Ovary (tissue), 9 donors: ENCODE measurements around the gene BMP8B. TPM values are rescaled to one million over a fixed set of nuclear protein-coding genes. Genes with fewer than 3 reads are reported as not detected.
A peak's percentile ranks its signal among the peaks of the same experiment; 100 is the strongest.
"Not testable (repeated sequence)": the region's sequence is repeated elsewhere in the genome, so short reads cannot be mapped to it uniquely, and the experiment has no call there.

Experiments
- DNase-seq, 5 donors: peaks; one replicate each; pipeline ENCODE4 v3.0.0-alpha.2; 2019 to 2020
- H3K27ac ChIP-seq, 2 donors: fragments of 200-600 bp; one replicate each; pipeline versions ENCODE4 v1.5.1 to v1.8.0; 2019 to 2022
- H3K27me3 ChIP-seq: fragments of 200-600 bp; one replicate; pipeline ENCODE4 v1.8.0; 2022
- H3K36me3 ChIP-seq: fragments of 200-600 bp; sonication (generic); one replicate; pipeline ENCODE4 v1.5.1; 2019
- H3K4me1 ChIP-seq: one replicate; pipeline ENCODE4 v1.8.1; 2013; ENCODE audit warnings: mild to moderate bottlenecking, moderate library complexity; ENCODE audit not compliant: insufficient read depth
- H3K4me3 ChIP-seq: fragments of 200-600 bp; sonication (generic); one replicate; pipeline ENCODE4 v1.5.1; 2017
- H3K9me3 ChIP-seq, 2 donors: fragments of 200-600 bp in 1 of 2; sonication (generic) in 1 of 2; one replicate each; pipeline versions ENCODE4 v1.5.1 to v1.8.1; 2013 to 2019; ENCODE audit warnings: mild to moderate bottlenecking in 1 of 2, moderate library complexity in 1 of 2
- CTCF ChIP-seq, 3 donors: fragments of 450-650 bp in 2 of 3; fragments of 200-600 bp in 1 of 3; IDR thresholded peaks; one replicate each; pipeline versions ENCODE4 v1.5.1 to v1.8.0; 2016 to 2022; ENCODE audit warnings: antibody characterized with exemption in 3 of 3, mild to moderate bottlenecking in 1 of 3
- EP300 ChIP-seq: sonication (generic); formaldehyde crosslinking; IDR thresholded peaks from one replicate; pipeline ENCODE4 v1.6.1; 2017; ENCODE audit warnings: antibody characterized with exemption
- POLR2A ChIP-seq: fragments of 450-650 bp; IDR thresholded peaks from one replicate; pipeline ENCODE4 v1.6.1; 2017; ENCODE audit warnings: antibody characterized with exemption, mild to moderate bottlenecking, moderate library complexity
- whole genome bisulfite sequencing, 3 donors: extraction: QIAGEN DNeasy Blood & Tissue Kit in 1 of 3; methylation state at CpG; one replicate each; pipeline versions ENCODE4 v1.1.5 to v1.1.7; 2013 to 2017; 5-methylcytosine and 5-hydroxymethylcytosine counted together
- intact Hi-C, 4 donors: fragments of 100-400 bp; cut with DNase I; formaldehyde crosslinking; loops; one replicate each; pipeline versions ENCODE4 v1.11.0 to v1.15.1; 2022 to 2023
- polyA plus RNA-seq, 2 donors: library from polyadenylated mRNA; stranded (reverse); fragments of 200-250 nt in 1 of 2; fragments of 350-450 nt in 1 of 2; fragmentation: Illumina TruSeq in 1 of 2; extraction: RNeasy Lipid Tissue Mini Kit (QIAGEN cat#74804) in 1 of 2; gene quantifications; one replicate each; pipeline ENCODE4 v1.2.3, GENCODE V29; 2013 to 2014
- total RNA-seq, 7 donors: library from RNA; depleted of rRNA in 2 of 7; stranded (reverse); fragments of >200 nt in 2 of 7; fragmentation: NEBNext Ultra II Directional in 3 of 7; extraction: Animal tissue kit (Norgen Biotek cat#: 25700) in 3 of 7; gene quantifications; one replicate each; pipeline versions ENCODE4 v1.1.0 to v1.2.4, GENCODE V29; 2016 to 2023
- donor health status: DM: no; HTN: no; CAD: no; lungs with moderate emphysema.
- donor health status: DM: no; HTN: no; CAD: no.
- donor health status: Bipolar disorder and iron deficiency.
- donor health status: DM: yes; HTN: yes; CAD: no.
- donor health status: DM: no; HTN: no; CAD: no.
- donor health status: DM: yes; HTN: yes; CAD: no.

The BMP8B gene
- total and polyA plus RNA-seq, 9 donors: 0.16 to 1.4 (median 0.38) TPM; not detected in 1

- H3K27ac ChIP-seq, H3K36me3 ChIP-seq, intact Hi-C loops, H3K27me3 ChIP-seq, H3K9me3 ChIP-seq, DNase-seq, H3K4me3 ChIP-seq, H3K4me1 ChIP-seq: not testable (repeated sequence)
- WGBS, 3 donors: 87 to 100% (median 100%) methylated on average over 2 to 10 of the region's 19 CpGs
These were observed 24.2 kb downstream of the BMP8B start for GRCh38 chr1:39764512-39764911.

- H3K9me3 ChIP-seq, H3K36me3 ChIP-seq, H3K4me3 ChIP-seq, H3K27ac ChIP-seq, H3K4me1 ChIP-seq, H3K27me3 ChIP-seq, intact Hi-C loops, DNase-seq: not testable (repeated sequence)
- WGBS, 3 donors: 71 to 79% (median 75%) methylated on average over 14 to 15 of the region's 18 CpGs
These were observed 24.9 kb downstream of the BMP8B start for GRCh38 chr1:39763619-39764374.

GRCh38 chr1:39762550-39763540, 25.8 kb downstream of the BMP8B start:
- no peak overlapping the region for H3K4me3 ChIP-seq
- DNase-seq: no peak
- H3K36me3 ChIP-seq: no peaks in the 10 kb centered on the region
- H3K9me3 ChIP-seq: no peaks in the 10 kb centered on the region
- 79 to 84% (median 81%) methylated on average over 29 to 30 of the region's 30 CpGs for WGBS, 3 donors
- intact Hi-C loops: no loop called here
- H3K4me1 ChIP-seq: peaks cover 3% of the 10 kb centered on the region
- no peak overlapping the region for H3K27ac ChIP-seq
- TF ChIP-seq EP300 (no peak), CTCF (IDR thresholded peaks at IDR 0.05) (no peak), POLR2A (no peak)
- no peaks in the 10 kb centered on the region for H3K27me3 ChIP-seq

GRCh38 chr1:39761557-39762260, 27.0 kb downstream of the BMP8B start:
- Histone ChIP-seq H3K9me3 (no peaks in the 10 kb centered on the region), H3K27me3 (no peaks in the 10 kb centered on the region), H3K4me3 (no peak overlapping the region), H3K36me3 (no peaks in the 10 kb centered on the region), H3K27ac (no peak overlapping the region), H3K4me1 (no peaks in the 10 kb centered on the region)
- intact Hi-C loops: no loop called here
- no peak for TF ChIP-seq CTCF (IDR thresholded peaks at IDR 0.05)
- TF ChIP-seq POLR2A: no peak
- no peak for TF ChIP-seq EP300
- peak in 2 of 5 donors; percentile 25 to 58 for DNase-seq
- WGBS, 3 donors: 31 to 51% (median 32%) methylated on average over 16 of the region's 16 CpGs

- H3K9me3 ChIP-seq: no peaks in the 10 kb centered on the region
- H3K27me3 ChIP-seq: no peaks in the 10 kb centered on the region
- H3K4me3 ChIP-seq: no peak overlapping the region
- no peak overlapping the region for H3K27ac ChIP-seq
- no peak for DNase-seq
- WGBS, 3 donors: 70 to 80% (median 76%) methylated on average over 9 of the region's 9 CpGs
- intact Hi-C loops: no loop called here
- H3K36me3 ChIP-seq: no peaks in the 10 kb centered on the region
- TF ChIP-seq EP300 (no peak), CTCF (IDR thresholded peaks at IDR 0.05) (no peak), POLR2A (no peak)
- no peaks in the 10 kb centered on the region for H3K4me1 ChIP-seq
These were observed 27.6 kb downstream of the BMP8B start for GRCh38 chr1:39761016-39761415.
